Activated T-cell treated with anti-CD3 and anti-CD28 coated beads, Interleukin-2, amount 50 U/mL, for 1 hour (primary cell): ENCODE measurements around the gene BTG2.
A peak's percentile ranks its signal among the peaks of the same experiment; 100 is the strongest.
"Not testable (repeated sequence)": the region's sequence is repeated elsewhere in the genome, so short reads cannot be mapped to it uniquely, and the experiment has no call there.

Experiments used
- DNase-seq: peaks from one replicate; pipeline ENCODE4 v3.0.0-alpha.2; 2020

The BTG2 gene

GRCh38 chr1:203296460-203297073 lies 8.8 kb upstream of the BTG2 start:
- no peak for DNase-seq

- DNase-seq = no peak
Observed at GRCh38 chr1:203299169-203299568, 6.2 kb upstream of the BTG2 start.

GRCh38 chr1:203299719-203300429 lies 5.4 kb upstream of the BTG2 start:
- DNase-seq = not testable (repeated sequence)

- DNase-seq = no peak
Observed at GRCh38 chr1:203300441-203301330, 4.6 kb upstream of the BTG2 start.

- no peak for DNase-seq
Observed at GRCh38 chr1:203301331-203301668, 4.0 kb upstream of the BTG2 start.

GRCh38 chr1:203302456-203302855 lies 2.9 kb upstream of the BTG2 start:
- DNase-seq = no peak

GRCh38 chr1:203302894-203303293 lies 2.4 kb upstream of the BTG2 start:
- no peak for DNase-seq

GRCh38 chr1:203304391-203304918 lies 864 bp upstream of the BTG2 start:
- no peak for DNase-seq

- DNase-seq = no peak
Observed at GRCh38 chr1:203305809-203306088, 430 bp downstream of the BTG2 start.

- peak; percentile 63 for DNase-seq
Observed at GRCh38 chr1:203306089-203306964, 1.0 kb downstream of the BTG2 start.

GRCh38 chr1:203306965-203307541 lies 1.7 kb downstream of the BTG2 start:
- peak; percentile 66 for DNase-seq

GRCh38 chr1:203307641-203308126 lies 2.4 kb downstream of the BTG2 start:
- peak; percentile 41 for DNase-seq

- DNase-seq = peak; percentile 48
Observed at GRCh38 chr1:203308328-203308922, 3.1 kb downstream of the BTG2 start.

GRCh38 chr1:203308923-203309331 lies 3.6 kb downstream of the BTG2 start:
- DNase-seq = peak; percentile 46

GRCh38 chr1:203311368-203312301 lies 6.3 kb downstream of the BTG2 start:
- no peak for DNase-seq

- not testable (repeated sequence) for DNase-seq
Observed at GRCh38 chr1:203314025-203314759, 8.9 kb downstream of the BTG2 start.

- no peak for DNase-seq
Observed at GRCh38 chr1:203316626-203317093, 11.3 kb downstream of the BTG2 start.

- DNase-seq = no peak
Observed at GRCh38 chr1:203317429-203318228, 12.3 kb downstream of the BTG2 start.

- DNase-seq = no peak
Observed at GRCh38 chr1:203318229-203318517, 12.9 kb downstream of the BTG2 start.
